GM18505 (cell line): ENCODE results near the gene APP.
"Not testable (repeated sequence)": the region's sequence is repeated elsewhere in the genome, so short reads cannot be mapped to it uniquely, and the experiment has no call there.

ENCODE experiments used
- ATAC-seq: cut with Tn5 transposase; IDR thresholded peaks from one replicate; pipeline ENCODE4 v1.9.1; 2021; ENCODE audit not compliant: unreplicated experiment
- POLR2A ChIP-seq: IDR thresholded peaks from 4 replicates; pipeline ENCODE4 v1.6.1; 2011; ENCODE audit warnings: borderline replicate concordance; ENCODE audit not compliant: insufficient read depth, insufficient read length; ENCODE audit errors: extremely low read depth

Gene APP

DNA sequence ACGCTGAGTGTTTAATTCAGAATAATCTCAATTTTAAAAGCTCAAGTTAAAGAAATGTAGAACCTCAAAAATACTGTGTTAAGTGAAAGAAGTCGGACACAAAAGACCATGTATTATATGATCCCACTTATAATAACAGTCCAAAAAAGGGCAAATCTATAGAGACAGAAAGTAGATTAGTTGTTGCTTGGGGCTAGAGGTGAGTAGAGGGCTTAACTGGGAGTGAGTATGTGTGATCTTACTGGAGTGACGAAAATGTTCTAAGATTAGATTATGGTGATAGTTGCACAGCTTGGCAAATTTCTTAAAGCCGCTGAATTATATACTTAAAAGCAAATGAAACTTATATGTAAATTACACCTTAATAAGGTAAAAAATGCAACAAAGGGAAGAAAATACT, 150.5 kb downstream of the APP start:
- no peak for TF ChIP-seq POLR2A
- no peak for ATAC-seq

DNA sequence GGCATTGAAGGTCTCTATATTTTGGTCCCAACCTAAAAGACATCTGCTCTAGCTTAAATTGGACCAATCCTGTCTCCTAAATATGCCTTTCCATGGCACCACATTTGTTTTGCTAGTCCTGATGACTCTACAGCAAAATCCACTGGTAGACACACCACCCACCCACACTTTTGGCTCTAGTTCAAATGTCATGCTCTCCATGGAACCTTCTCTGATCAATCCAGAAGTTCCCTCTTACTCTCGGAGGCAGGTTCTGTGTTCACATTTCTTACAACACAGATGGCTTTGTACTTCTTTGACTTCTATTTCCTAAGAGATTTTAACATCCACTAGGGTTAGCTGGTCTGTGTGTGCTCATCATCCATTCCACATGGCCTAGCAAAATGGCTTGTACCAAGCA, 151.3 kb downstream of the APP start:
- ATAC-seq: no peak
- TF ChIP-seq POLR2A: no peak

DNA sequence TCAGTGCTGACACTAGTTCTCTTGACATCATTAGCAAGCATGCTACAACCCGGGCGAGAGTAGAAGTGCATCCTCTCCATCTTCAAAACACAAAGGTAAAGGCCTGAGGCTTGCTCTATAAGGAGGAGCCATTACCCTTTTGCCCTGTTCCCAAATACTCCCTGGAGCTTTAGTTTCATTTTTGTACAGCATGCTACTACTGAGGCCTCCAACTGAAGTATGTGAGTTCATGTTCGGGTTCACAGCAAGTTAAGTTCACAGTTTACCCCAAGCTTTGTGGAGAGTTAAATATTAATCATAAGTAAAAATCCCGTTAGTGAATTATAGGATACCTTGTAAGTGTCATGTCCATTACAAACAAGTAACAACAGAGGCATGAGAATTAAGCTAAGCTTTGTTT, 156.6 kb downstream of the APP start:
- TF ChIP-seq POLR2A: no peak
- ATAC-seq: no peak

DNA sequence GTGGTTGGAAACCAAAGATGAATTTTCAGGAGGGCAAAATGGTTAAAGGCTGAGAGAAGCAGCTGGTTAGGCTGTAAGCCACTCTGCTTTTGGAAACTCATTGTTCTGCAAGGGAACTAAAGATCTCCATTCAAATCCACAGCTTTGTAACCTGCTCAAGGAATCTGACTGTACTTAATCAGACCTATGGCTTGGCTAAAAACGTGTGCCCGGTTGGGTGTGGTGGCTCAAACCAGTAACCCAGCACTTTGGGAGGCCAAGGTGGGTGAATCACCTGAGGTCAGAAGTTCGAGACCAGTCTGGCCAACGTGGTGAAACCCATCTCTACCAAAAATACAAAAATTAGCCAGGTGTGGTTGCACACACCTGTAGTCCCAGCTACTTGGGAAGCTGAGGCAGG, 158.1 kb downstream of the APP start:
- ATAC-seq: not testable (repeated sequence)

DNA sequence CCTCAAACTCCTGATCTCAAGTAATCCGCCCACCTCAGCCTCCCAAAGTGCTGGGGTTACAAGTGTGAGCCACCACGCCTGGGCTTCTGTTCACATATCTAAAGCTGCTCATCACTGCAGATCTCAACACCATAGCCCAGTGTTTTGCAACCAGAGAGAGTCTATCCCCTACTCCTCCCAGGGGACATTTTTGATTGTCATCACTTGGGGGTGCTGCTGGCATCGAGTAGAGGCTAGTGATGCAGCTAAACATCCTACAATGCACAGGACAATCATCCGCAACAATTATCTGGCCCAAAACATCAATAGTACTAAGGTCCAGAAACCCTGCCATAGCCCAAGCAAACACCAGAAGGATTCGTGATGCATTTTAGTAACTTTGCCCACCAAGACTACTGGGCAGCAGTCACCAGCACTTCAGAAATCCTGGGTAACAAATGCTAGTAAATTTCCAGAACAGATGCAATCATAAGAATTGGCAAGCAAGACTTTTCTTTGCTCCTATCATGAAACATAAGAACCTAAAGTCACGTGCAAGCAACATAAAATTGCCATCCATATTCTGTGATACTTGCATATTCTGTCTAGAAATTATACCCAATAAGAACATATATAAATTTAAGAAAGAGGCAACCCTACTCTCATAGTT, 159.2 kb downstream of the APP start:
- no peak for TF ChIP-seq POLR2A
- no peak for ATAC-seq

DNA sequence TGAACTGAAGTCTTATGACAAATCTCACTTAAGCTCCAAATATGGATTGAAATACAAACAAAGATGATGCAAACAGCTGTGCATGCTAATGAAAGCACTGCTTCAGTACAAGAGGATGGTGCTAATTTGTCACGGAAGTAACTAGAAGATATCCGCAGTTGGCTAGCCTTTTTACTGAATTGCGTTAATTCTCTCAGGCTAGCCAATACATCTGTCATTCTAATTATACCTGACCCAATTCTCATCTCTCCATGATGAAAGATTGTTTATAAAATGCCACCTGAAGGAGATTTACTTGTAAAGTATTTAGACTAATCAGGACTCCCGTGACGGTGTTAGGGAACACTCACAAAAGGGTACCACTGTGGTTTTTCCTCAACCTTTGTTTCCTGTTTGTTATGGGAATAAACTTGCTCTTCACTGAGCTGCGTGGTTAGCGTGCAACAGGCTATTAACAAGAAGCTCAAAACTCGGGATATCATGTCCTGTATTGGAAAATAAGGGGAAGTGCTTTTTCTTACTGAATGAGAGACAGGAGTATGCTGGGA, 162.5 kb downstream of the APP start:
- TF ChIP-seq POLR2A: no peak
- ATAC-seq: no peak

DNA sequence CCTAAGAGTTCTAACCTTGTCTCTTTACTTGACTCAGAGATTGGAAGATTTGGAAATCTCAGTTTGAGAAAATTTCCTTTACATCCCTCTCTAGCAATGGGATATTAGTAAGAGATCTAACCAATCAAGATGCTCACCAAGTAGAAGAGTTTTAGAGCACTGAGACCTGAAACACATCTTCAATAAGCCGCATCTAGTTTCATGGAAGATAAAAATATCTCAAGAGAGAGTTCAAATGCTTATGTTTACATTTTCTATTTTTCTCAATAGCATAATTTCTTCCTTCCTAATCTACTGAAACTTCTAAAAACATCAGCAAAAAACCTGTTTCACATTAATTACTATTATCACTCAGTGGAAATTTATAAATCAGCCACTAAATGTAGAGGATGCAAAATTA, 165.1 kb downstream of the APP start:
- ATAC-seq: no peak
- TF ChIP-seq POLR2A: no peak

DNA sequence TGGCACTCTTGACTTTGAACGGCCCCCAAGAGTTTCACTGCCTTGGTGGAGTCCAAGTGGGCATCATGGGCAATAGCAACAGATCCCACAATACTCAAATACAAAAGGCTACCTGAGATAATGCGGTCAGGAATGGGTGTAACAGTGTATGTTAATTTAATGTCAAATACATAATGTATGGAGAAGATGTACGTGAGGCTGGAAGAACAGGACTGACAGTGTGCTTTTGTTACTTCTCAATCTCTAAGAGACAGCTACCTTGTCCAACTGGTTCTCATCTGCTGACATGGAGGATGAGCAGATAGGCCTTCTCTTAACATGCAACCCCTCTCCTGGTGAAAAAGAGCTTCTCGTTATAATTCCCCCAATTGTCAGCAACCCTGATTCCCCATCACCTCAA, 167.2 kb downstream of the APP start:
- no peak for ATAC-seq
- no peak for TF ChIP-seq POLR2A

DNA sequence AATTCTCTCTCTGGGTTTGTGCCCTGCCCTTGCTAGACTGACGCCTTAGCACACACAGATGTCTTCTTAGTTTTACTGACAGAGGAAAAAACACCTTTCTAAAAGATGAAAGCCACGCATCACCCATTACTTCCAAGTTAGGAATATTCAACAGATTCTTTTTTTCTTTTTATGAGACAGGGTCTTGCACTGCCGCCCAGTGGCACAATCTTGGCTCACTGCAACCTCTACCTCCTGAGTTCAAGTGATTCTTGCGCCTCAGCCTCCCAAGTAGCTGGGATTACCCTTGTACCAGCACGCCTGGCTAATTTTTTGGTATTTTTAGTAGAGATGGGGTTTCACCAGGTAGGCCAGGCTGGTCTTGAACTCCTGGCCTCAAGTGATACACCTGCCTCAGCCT, 169.2 kb downstream of the APP start:
- ATAC-seq: no peak
- TF ChIP-seq POLR2A: no peak

DNA sequence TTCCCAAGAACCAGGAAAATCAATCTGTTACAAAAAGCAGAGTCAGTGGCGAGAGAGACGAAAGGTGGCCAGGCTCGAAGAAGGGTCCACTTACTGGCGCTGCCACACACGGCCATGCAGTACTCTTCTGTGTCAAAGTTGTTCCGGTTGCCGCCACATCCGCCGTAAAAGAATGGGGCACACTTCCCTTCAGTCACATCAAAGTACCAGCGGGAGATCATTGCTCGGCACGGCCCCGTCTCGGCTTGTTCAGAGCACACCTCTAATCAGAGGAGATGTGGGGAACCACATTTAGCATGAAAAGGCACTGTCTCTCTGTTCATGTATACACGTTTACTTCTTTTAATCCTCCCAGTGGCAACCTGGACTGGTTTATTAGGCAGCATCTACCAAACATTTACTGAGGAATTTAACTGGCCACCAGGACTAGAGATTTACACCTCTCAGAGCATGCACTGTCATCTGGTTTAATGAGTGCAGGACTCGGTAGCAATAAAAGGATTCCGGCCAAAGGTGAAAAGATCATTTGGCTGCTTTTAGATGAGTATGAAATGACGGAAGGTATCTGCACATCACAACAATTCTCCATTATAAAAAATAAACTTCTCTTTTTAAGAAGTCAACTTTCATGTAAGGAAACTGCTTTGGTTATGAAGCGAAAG, 170.5 kb downstream of the APP start:
- no peak for TF ChIP-seq POLR2A
- no peak for ATAC-seq

DNA sequence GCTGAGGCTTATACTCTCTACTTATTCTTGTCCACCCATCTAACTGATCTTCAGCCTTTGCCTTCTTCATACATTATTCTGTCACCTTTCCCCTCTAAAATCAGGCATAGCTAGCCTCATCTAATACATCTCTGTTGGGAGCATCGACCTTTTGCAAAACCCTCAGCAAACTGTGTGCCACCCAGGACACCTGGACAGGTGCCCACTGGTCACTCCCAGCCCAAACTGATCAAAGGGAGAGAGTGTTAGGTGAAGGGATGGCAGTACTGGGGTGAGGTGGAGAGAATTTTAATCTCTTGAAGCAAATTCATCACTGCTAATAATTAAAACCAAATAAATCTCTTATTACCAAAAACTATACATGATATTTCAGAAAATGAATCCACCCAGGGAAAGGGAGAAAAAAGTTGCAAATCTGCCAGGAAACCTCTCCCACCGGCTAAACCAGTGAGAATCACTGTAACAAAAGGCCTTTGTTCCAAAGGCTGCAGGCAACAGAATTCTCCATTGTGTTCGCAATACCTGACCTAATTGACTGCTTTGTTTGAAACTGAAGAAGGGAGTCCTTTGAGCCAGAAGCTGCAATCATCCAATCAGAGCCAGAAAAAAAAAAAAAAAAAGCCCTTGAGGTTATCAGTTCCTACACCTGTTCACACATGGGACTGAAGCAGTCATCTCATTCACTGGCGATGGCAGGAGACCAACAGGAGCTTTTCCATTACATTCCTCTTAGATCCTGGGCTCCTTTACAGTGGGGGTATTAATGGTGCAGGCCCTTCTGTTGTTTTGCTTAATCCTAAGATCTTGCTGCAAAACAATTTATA, 172.6 kb downstream of the APP start:
- no peak for TF ChIP-seq POLR2A
- no peak for ATAC-seq

DNA sequence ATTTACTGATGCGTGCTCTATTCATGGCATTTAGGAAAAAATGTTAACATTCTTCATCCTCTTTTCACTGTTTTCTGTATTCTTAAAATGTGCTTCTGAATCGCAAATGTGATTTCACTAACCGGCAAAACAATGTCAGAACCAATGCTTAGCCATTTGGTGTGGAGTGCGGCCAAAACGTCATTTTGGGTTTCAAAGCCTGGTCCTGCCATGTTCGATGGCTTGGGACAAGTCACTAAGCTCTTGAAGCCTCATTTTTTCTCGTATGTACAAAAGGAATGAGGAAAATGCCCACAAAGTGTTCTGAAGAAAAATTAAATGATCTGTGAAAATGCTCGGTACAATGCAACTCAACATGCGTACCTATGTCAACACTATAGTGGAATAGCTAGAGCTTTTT, 175.3 kb downstream of the APP start:
- no peak for TF ChIP-seq POLR2A
- no peak for ATAC-seq

DNA sequence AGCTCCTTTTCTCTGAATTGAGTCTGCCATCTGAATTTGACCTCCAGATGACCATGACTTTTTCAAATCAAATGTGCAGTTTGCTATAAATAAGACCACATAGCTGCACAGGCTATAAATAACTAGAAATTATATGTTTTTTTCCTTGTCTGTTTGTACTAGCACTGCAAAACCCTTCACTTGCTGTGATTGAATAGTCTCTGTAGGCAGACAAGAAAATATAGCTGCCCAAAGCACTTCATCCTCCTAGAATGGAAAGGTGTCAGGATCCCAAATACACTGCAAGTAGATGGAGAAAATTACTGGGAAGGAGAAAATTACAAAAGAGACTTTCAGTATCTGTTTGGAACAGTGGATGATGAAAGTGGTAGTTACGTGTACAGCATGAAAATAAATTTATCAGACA, 175.8 kb downstream of the APP start:
- TF ChIP-seq POLR2A: no peak

DNA sequence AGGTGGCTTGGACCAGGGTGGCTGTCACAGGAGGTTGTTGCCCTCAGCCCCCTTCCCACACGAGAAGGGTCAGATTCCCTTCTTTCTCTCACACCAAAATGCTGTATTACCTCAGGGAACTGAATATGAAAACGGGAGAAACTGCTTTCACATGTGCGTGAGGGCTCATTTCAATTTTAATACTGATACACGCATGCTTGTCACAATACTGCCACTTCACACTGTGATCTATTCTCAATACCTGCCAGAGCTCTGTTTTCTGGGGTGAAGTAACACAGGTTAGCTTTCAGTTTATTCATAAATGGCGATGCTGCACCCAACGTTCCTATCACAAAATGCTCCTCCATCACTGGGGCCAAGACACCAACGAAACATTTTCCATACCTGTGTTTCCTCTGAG, 181.8 kb downstream of the APP start:
- TF ChIP-seq POLR2A: no peak
- ATAC-seq: no peak

More for the DNA sequence above, 175.8 kb downstream of the APP start:
- no peak for ATAC-seq
